OCI-M2 (cell line): ENCODE measurements around the gene RILPL1.
"Not testable (repeated sequence)": the region's sequence is repeated elsewhere in the genome, so short reads cannot be mapped to it uniquely, and the experiment has no call there.

Experiments
- DNase-seq: peaks from one replicate; lab custom pipeline; 2025; ENCODE audit not compliant: unreplicated experiment; lab: John Stamatoyannopoulos, UW

Gene RILPL1, protein sequence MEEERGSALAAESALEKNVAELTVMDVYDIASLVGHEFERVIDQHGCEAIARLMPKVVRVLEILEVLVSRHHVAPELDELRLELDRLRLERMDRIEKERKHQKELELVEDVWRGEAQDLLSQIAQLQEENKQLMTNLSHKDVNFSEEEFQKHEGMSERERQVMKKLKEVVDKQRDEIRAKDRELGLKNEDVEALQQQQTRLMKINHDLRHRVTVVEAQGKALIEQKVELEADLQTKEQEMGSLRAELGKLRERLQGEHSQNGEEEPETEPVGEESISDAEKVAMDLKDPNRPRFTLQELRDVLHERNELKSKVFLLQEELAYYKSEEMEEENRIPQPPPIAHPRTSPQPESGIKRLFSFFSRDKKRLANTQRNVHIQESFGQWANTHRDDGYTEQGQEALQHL

DNA sequence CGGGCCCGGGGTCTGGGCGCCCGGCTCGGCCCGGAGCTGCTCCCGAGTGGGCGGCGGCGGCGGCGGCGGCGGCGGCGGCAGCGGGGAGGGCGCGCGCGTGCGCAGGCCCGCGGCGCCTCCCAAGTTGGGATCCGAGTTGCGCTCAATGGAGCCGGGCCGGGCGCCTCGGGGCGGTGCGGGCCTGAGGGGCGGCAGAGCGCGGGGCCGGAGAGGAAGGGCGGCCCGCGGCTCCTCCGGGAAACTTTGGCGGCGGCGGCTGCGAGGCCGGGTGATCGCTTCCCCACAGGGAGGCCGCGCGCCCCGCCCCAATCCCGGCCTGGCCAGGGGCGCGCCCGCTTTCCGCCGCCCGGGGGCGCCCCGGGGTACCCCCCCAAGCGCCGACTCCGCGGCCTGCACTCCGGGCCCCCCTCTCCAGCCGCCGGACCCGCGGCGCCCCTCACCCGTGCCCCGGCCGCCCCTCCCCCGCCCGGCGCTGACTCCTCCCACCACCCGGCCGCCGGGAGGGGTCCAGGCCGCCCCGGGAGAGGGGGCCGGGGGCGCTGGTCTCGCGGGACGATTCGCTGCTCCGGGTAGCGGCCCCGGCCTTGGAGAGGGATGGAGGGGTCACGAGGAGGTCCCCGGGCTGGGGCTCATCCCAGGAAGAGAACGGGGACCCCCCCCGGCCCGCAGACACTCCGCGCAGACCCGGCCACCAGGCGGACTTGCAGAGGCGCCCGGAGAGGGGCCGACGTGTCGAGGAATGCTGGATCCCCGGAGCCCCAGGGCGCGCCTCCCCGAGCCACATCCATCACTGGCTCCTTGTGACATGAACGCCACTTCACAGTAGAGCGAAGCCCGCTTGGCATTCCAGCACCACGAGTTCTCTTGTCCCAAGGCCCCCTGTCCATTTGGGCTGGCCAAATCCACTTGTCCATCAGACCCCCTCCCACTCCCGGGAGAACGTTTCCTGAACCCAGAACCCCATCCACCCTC is at the start of gene RILPL1:
Gene RILPL1, minus strand, starts transcription at position 48 of the 972 bp plus-strand sequence. CDS start 237 bp downstream, outside the sequence.
- DNase-seq: no peak

DNA sequence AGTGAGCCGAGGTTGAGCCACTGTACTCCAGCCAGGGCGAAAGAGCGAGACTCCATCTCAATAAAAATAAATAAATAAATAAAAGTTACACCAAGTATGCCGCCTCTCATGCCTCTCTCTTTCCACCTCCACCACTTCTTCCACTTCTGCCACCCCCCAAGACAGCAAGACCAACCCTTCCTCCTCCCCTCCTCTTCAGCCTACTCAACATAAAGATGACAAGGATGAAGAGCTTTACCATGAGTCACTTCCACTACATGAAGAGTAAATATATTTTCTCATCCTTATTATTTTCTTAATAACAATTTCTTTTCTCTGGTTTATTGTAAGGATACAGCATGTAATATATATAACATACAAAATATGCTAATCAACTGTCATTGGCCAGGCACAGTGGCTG is 47.3 kb upstream of the RILPL1 start:
- no peak for DNase-seq

DNA sequence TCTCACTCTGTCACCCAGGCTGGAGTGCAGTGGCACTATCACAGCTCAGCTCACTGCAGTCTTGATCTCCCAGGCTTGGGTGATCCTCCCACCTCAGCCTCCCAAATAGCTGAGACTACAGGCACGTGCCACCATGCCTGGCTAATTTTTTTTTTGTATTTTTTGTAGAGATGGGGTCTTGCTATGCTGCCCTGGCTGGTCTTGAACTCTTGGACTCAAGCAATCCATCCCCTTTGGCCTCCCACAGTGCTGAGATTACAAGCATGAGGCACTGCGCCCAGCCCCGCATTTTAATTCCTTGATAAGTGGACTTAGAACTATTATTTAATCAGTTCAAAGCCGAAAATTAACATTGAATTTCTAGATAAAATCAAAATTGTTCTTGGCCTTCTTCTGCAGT is 45.3 kb upstream of the RILPL1 start:
- DNase-seq: not testable (repeated sequence)

DNA sequence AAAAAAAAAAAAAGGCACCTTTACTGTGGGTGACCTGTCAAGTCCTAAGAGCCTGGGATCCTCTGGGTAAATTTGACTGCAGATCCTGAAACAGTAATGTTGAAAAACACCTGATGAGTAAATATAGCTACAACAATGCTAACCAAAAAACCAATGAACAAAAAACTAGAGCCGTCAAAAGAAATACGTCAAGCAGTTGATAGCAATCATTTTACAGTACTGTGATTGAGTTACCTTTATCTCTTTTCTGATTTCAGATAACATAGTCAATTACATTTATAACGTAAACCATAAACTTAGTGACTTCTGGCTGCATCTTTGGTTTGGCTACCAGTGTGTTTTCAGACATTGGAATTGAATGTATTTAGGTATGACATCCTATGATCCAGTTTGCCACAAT is 44.7 kb upstream of the RILPL1 start:
- no peak for DNase-seq

DNA sequence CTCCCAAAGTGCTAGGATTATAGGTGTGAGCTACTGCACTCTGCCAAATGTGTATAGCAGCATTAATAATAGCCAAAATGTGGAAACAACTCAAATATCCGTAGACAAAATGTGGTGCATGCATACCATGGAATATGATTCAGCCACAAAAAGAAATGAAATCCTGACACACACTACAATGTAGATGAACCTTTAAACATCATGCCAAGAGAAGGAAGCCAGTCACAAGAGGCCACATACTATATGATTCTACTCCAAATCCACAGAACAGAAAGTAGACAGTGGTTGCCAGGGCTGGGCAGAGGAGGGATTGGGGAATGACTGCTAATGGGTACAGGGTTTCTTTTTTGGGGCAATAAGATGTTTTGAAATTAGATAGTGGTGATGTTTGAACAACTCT is 43.1 kb upstream of the RILPL1 start:
- no peak for DNase-seq

DNA sequence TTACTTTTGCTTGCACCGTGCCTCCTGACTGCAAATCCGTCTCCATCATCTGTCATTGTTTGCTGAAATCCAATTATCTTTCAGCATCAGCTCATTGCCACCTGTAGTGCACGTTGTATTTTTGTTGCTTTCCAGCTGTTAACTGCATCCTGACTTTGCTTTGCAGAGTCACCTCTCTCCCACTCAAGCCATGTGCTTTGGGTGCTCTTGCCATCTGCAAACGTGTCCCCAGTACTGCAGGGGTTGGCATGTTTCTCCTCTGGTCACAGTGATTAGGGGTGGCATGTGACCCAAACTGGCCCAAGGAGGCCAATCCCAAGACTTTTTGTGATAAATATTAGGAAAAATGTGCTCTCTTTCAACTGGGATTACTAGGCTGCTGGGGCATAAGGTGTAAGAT is 40.4 kb upstream of the RILPL1 start:
- DNase-seq: no peak

DNA sequence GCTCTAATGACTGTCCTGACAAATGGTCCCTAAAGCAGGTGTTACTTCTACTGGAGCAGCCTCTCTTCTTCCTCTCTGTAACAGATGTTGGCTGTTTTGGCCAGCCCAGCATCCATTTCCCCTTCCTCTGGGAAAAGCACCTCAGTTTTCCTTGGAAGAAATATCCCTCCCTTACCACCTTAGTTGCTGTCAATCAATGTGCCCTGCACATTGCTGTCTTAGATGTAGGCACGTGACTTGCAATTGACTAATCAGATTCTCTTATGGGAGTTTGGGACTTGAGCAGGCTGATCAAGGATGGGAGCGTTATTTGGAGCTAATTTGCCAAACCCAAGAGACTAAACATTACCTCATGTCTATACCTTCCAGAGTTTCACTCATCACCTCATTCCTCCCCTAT is 38.9 kb upstream of the RILPL1 start:
- no peak for DNase-seq

DNA sequence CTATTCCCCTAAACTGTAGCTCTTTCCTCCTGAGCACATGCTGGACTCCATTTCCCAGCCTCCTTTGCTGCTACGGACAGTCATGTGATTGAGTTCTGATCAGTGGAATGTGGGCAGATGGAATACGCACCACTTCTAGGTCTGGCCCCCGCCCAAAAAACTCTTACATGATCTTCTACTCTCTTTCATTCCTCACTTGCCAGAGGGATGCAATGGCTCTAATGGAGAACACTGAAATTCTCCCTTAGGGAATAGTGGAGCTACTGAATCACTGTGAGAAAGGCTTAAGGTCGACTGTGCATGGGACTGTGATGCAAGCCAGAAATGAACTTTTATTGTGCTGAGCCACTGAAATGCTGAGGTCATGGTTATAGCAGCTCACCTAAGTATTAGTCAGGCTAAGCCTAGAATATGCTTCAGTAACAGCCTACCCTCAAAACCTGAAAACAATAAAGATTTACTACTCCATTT is 37.9 kb upstream of the RILPL1 start:
- DNase-seq: no peak

DNA sequence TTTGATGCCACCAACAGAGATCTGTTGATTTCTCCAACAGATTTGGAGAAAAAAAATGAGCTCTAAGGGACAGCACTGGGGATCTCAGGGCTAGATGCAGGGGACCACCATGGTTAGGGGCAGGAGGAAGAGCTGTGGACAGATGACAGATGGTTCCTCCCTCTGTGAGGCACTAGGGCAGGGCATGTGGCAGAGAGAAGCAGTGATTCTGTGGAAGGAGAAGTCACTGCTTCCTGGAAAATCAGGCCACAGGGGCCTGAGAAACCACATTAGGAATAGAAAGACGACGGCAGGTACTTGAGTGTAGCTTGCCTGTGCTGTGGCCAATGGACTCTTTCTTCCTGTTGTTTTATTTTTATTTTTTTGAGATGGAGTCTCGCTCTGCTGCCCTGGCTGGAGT is 25.9 kb upstream of the RILPL1 start:
- DNase-seq: no peak

DNA sequence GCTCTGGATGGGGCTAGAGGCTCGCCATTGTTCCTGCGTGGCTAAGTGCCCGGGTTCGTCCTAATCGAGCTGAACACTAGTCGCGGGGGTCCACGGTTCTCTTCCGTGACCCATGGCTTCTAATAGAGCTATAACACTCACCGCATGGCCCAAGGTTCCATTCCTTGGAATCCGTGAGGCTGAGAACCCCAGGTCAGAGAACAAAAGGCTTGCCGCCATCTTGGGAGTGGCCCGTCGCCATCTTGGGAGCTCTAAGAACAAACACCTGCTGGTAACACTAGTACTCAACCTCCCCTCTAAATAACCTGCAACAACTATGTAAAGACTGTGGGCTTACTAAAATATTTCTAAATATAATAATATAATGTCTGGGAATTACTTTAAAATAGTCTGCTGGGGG is 25.0 kb upstream of the RILPL1 start:
- not testable (repeated sequence) for DNase-seq

DNA sequence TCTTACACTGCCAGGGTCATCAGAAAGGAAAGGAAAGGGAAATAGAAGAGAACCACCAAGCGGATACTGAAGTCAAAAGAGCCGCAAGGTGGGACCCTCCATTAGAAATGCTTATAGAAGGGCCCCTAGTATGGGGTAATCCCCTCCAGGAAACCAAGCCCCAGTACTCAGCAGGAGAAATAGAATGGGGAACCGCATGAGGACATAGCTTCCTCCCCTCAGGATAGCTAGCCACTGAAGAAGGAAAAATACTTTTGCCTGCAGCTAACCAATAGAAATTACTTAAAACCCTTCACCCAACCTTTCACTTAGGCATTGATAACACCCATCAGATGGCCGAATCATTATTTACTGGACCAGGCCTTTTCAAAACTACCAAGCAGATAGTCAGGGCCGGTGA is 21.3 kb upstream of the RILPL1 start:
- DNase-seq: not testable (repeated sequence)

DNA sequence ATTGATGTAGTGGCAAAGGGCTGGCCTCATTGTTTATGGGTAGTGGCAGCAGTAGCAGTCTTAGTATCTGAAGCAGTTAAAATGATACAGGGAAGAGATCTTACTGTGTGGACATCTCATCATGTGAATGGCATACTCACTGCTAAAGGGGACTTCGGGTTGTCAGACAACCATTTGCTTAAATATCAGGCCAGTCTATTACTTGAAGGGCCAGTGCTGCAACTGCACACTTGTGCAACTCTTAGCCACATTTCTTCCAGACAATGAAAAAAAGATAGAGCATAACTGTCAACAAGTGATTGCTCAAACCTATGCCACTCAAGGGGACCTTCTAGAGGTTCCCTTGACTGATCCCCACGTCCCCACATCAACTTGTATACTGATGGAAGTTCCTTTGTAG is 20.6 kb upstream of the RILPL1 start:
- DNase-seq: not testable (repeated sequence)

DNA sequence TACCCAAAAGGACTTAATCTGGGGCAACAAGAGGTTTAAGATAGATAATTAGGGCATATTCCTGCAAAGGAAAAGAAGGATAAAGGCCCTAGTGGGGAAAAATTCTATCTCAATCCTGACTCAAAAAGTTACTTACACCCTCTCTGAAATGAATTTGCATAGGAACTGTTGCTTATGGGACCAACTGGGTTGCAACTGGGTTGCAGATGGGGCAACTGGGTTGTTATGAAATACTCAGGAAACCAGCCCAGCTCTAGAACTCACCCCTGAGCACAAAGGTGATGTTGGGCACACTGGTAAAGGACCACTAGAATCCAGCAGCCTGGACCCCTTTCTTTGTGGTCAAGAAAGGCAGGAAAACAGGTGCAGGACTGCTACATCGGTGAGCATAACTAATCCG is 17.2 kb upstream of the RILPL1 start:
- no peak for DNase-seq

DNA sequence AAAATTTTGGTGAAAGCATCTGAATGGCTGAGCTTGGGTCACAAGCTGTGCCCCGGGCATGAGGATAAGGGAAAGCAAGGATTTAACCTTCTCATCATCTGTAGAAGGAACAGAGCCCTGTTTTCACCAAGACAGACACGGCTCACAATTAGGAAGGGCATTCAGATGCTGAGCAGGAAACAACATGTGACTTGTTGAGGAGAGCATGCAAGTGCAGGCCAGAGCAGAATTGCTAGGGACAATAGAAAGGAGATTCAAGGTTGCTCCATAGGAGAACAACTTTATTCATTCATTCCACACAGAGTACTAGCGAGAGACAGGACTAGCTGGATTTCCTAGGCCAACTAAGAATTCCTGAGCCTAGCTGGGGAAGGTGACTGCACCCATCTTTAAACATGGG is 14.6 kb upstream of the RILPL1 start:
- DNase-seq: no peak

DNA sequence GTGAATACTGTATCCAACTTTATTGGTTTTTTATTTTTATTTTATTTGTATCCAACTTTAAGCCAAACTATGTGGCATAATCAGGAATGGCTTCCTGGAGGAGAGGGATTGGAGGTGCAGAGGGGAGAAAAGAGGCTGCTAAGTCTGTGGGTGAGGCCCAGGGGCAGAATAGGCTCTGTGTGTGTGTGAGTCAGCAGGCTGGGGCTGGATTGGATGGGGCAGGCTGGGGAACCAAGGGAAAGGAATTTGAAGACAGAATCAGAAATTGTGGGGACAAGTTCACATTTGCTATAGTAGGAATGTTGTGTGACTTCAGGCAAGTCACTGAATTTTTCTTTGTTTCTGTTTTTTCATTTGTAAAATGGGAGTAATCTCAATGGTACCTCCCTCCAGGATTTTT is 12.8 kb upstream of the RILPL1 start:
- DNase-seq: no peak

DNA sequence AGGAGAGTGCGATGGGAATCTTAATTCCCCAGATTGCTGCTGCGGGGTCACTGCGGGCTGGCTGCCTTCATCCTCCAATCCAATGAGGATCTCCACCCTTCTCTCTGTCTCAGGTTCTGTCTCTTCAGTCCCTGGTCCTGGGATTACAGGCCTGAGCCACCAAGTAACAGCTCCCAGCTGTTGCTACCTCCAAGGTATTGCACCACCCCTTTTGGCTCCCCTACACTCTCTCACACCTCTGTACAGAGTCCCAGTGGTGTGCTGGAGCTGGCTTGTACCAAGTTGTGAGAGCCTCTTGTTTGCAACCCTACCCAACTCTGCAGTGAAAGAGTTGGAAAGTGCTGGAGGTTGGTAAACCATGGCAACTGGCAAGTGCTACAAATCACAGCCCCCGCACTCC is 10.0 kb upstream of the RILPL1 start:
- DNase-seq: no peak

DNA sequence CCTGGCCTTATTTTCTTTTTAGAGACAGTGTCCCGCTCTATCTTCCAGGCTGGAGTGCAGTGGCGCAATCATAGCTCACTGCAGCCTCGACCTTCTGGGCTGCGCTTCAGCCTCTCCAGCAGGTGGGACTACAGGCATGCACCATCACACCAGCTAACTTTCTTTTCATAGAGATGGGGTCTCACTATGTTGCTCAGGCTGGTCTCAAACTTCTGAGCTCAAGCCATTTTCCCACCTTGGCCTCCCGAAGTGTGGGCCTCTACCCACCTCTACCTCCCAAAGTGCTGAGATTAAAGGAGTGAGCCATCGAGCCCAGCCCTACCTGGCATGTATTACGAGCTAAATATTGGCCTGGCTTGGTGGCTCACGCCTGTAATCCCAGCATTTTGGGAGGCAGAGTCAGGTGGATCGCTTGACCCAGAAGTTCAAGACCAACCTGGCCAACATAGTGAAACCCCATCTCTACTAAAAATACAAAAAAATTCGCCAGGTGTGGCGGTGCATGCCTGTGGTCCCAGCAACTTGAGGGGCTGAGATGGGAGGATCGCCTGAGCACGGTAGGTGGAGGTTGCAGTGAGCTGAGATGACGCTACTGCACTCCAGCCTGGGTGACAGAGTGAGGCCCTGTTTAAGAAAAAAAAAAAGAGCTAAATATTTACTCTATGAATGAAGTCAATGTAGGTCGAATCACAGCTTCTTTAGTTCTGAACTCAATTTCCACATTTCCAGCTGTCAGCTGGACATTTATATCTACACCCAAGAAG is 7.6 kb upstream of the RILPL1 start:
- DNase-seq: no peak

DNA sequence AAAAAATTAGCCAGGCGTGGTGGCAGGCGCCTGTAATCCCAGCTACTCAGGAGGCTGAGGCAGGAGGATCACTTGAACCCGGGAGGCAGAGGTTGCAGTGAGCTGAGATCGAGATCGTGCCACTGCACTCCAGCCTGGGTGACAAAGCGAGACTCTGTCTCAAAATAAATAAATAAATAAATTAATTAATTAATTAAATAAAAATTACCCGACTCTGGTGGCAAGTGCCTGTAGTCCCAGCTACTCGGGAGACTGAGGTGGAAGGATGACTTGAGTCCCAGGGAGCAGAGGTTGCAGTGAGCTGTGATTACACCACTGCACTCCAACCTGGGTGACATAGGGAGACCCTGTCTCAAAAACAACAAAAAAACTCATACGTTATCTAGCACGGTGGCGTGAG is 2.4 kb upstream of the RILPL1 start:
- DNase-seq: not testable (repeated sequence)

DNA sequence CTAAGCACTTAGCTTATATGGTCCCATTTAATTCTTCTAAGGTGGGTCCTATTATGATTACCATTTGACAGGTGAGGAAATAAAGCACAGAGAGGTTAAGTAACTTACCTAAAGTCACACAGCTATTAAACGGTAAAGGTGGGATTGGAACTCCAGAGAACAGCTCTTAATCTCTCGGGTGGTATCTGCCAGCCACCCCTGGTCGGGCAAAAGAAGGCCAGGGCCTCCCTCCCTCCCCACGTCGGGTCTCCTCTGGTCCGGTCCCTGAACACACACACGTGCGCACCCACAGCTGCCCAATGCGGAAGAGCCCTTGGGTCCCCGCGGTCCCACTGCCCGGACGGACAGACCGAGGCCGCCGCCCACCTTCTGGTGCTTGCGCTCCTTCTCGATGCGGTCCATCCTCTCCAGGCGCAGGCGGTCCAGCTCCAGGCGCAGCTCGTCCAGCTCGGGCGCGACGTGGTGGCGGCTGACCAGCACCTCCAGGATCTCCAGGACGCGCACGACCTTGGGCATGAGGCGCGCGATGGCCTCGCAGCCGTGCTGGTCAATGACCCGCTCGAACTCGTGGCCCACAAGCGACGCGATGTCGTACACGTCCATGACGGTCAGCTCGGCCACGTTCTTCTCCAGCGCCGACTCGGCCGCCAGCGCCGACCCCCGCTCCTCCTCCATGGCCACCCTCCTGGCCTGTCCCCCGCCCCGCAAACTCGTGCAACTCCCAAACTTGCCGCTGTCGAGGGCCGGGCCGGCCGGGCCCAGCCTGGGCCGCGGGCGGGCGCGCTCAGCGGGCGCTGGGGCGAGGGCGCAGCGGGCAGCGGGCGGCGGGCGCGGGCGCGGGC is 490 bp downstream of the RILPL1 start:
- no peak for DNase-seq

DNA sequence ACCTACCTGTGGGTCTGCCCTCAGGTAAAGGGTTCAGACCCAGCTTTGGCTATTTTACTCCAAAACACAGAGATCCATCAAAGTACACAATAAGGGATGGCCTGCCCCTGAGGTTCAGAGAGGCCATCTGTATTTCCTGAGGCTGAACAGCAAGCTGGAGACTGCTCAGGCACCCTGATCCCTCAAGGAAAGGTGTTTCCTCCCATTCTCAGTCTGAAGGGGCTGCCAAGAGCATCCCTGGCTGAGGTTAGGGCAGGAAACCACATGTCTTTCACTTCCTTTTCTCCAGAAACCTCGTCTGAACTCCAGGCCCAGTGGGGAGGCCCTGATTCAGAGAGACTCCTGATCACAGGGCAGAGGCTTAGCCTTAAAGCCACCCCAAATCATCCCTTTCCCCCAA is 1.5 kb downstream of the RILPL1 start:
- DNase-seq: no peak
